ENCODE measurements around the gene OR8H2. TPM values are rescaled to one million over a fixed set of nuclear protein-coding genes. Genes with fewer than 3 reads are reported as not detected.
"Not testable (repeated sequence)": the region's sequence is repeated elsewhere in the genome, so short reads cannot be mapped to it uniquely, and the experiment has no call there.

Gene OR8H2
- total RNA-seq, 2 donors from 2014 or later: not detected

DNA sequence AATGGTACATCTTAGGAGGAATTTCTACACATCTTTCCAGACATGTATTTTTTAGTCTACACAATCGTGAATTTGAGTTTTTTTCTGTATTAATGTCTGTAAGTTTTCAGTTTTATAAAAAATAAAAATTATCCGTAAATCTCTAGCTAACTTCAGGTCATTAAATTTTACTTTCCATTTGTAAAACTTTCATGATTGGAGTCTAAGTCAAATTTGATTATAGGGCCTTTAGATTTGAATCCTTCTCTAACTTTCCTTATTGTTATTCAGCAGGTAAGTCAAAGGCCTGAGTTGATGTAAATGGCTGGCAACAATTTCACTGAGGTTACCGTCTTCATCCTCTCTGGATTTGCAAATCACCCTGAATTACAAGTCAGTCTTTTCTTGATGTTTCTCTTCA, 10.5 kb upstream of the OR8H2 start, which contains the start of gene OR8I2:
Gene OR8I2 (plus strand): TSS at position 301 of the 400 bp plus-strand sequence. CDS start 0 bp downstream, at position 301.
- no peak within 1 kb of the TSS for H3K27ac ChIP-seq
- no peaks in the 10 kb centered on the region for H3K4me1 ChIP-seq (ENCODE audit: control insufficient read depth in 1 of 2, low read depth in 2 of 2)
- no peaks in the 10 kb centered on the region for H3K9me3 ChIP-seq
- no peaks in the 10 kb centered on the region for H3K36me3 ChIP-seq
- no peak within 1 kb of the TSS for H3K4me3 ChIP-seq
- DNase-seq (ENCODE audit: low spot score) (no peak), ATAC-seq (ENCODE audit: insufficient number of reproducible peaks, low FRiP score, low read depth) (no peak)
- TF ChIP-seq, protein P1, sequence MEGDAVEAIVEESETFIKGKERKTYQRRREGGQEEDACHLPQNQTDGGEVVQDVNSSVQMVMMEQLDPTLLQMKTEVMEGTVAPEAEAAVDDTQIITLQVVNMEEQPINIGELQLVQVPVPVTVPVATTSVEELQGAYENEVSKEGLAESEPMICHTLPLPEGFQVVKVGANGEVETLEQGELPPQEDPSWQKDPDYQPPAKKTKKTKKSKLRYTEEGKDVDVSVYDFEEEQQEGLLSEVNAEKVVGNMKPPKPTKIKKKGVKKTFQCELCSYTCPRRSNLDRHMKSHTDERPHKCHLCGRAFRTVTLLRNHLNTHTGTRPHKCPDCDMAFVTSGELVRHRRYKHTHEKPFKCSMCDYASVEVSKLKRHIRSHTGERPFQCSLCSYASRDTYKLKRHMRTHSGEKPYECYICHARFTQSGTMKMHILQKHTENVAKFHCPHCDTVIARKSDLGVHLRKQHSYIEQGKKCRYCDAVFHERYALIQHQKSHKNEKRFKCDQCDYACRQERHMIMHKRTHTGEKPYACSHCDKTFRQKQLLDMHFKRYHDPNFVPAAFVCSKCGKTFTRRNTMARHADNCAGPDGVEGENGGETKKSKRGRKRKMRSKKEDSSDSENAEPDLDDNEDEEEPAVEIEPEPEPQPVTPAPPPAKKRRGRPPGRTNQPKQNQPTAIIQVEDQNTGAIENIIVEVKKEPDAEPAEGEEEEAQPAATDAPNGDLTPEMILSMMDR (IDR thresholded peaks at IDR 0.05): no peak
- no peaks in the 10 kb centered on the region for H3K27me3 ChIP-seq (replicated peaks; ENCODE audit: insufficient read depth)

DNA sequence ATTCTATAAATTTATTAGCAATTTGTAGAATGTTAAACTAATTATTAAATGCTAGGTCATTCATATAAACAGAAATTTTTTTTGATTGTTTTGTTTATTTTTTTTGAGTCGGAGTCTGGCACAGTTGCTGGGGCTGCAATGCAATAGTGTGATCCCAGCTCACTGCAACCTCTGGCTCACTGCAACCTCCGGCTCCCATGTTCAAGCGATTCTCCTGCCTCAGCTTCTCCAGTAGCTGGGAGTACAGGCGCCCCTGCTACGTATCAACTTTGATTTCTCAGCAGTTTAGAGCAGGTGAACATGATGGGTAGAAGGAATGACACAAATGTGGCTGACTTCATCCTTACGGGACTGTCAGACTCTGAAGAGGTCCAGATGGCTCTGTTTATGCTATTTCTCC, 18.6 kb downstream of the OR8H2 start, which contains the start of gene OR8H3:
Gene OR8H3 (plus strand): TSS at position 301 of the 400 bp plus-strand sequence. CDS start 0 bp downstream, at position 301.
- no peaks in the 10 kb centered on the region for H3K27me3 ChIP-seq (replicated peaks; ENCODE audit: insufficient read depth)
- H3K4me3 ChIP-seq: no peak within 1 kb of the TSS
- H3K9me3 ChIP-seq: no peaks in the 10 kb centered on the region
- DNase-seq (ENCODE audit: low spot score) (no peak), ATAC-seq (ENCODE audit: insufficient number of reproducible peaks, low FRiP score, low read depth) (no peak)
- no peaks in the 10 kb centered on the region for H3K4me1 ChIP-seq (ENCODE audit: control insufficient read depth in 1 of 2, low read depth in 2 of 2)
- TF ChIP-seq, protein P1 (IDR thresholded peaks at IDR 0.05): no peak
- no peak within 1 kb of the TSS for H3K27ac ChIP-seq
- no peaks in the 10 kb centered on the region for H3K36me3 ChIP-seq

DNA sequence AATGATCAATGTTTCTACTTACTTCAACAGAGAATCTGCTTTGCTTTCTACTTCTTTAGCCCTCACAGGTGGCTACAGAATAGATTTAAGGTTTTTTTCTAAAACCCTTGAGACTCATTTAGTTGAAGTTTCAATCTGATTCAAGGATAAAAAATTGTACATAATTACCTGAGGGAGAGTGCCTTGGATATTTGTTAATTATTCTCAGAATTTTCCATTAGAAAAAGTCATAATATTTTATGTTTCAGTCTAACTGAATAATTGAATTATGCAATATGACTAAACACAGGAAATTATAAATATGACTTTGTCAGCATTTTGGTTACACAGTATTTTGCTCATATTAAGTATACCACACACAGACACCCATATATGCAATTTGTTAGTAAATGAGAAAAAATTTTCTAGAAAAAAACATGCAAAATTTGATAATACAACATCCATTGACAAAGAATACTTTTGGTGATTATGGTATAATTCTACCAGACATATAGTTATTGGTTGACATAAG, 36.7 kb downstream of the OR8H2 start, which contains the start of gene OR8J3:
Gene OR8J3 (minus strand): TSS at position 51 of the 511 bp plus-strand sequence. CDS start 2,483 bp downstream, outside the sequence.
- Histone ChIP-seq H3K9me3 (no peaks in the 10 kb centered on the region), H3K36me3 (no peaks in the 10 kb centered on the region), H3K27me3 (replicated peaks; ENCODE audit: insufficient read depth) (no peaks in the 10 kb centered on the region), H3K4me1 (ENCODE audit: control insufficient read depth in 1 of 2, low read depth in 2 of 2) (no peaks in the 10 kb centered on the region), H3K4me3 (no peak within 1 kb of the TSS), H3K27ac (no peak within 1 kb of the TSS)
- ATAC-seq (ENCODE audit: insufficient number of reproducible peaks, low FRiP score, low read depth) (no peak), DNase-seq (ENCODE audit: low spot score) (no peak)
- TF ChIP-seq, protein P1 (IDR thresholded peaks at IDR 0.05): no peak

DNA sequence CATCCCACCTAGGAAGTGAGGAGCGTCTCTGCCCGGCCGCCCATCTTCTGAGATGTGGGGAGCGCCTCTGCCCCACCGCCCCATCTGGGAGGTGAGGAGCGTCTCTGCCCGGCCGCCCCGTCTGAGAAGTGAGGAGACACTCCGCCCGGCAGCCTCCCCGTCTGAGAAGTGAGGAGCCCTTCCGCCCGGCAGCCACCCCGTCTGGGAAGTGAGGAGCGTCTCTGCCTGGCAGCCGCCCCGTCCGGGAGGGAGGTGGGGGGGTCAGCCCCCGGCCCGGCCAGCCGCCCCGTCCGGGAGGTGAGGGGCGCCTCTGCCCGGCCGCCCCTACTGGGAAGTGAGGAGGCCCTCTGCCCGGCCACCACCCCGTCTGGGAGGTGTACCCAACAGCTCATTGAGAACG, 40.2 kb downstream of the OR8H2 start:
- DNase-seq (ENCODE audit: low spot score); H3K27ac ChIP-seq; H3K9me3 ChIP-seq; ATAC-seq (ENCODE audit: insufficient number of reproducible peaks, low FRiP score, low read depth); H3K4me1 ChIP-seq (ENCODE audit: control insufficient read depth in 1 of 2, low read depth in 2 of 2); H3K27me3 ChIP-seq (replicated peaks; ENCODE audit: insufficient read depth); H3K36me3 ChIP-seq; H3K4me3 ChIP-seq: not testable (repeated sequence)

DNA sequence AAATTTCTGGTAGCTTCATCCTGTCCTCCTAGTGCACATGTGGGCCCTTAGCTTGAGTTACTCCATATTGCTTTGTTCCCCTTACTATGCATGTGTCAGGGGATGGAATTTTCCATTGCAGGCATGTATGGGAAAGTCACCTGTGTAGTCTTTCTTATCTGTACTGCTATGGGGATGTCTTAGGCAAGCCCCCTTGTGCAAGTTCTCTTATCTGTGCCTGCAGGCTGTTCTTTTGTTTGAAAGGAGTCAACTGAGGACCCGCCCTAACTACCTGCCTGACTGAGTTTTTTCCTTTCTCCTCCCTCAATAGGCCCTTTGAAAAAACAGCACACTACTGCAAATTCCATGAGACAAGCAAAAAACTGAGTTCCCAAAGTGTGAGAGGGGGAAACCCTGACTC, 47.9 kb downstream of the OR8H2 start:
- TF ChIP-seq, protein P1 (IDR thresholded peaks at IDR 0.05): no peak

DNA sequence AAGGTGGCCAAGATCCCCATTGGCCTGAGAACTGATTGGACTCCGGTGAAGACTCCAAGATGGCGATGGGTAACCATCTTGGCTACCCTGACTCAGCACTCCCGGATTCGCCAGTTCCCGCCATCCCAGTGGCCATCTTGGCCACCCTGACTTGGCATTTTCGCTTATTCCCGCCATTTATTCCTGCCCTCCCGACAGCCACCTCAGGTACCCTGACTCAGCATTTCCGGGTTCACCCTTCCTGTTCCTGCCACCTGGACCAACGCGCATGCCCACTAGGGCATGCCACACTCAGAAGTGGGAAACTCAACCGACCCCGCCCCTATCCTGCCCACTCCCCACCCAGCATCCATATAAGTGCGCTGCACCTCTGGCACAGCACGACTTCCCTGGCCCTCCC, 48.8 kb downstream of the OR8H2 start:
- ATAC-seq (ENCODE audit: insufficient number of reproducible peaks, low FRiP score, low read depth): no peak
- TF ChIP-seq, protein P1 (IDR thresholded peaks at IDR 0.05): no peak

More for the DNA sequence above, 47.9 kb downstream of the OR8H2 start:
- ATAC-seq (ENCODE audit: insufficient number of reproducible peaks, low FRiP score, low read depth) (no peak), DNase-seq (ENCODE audit: low spot score) (no peak)
- Histone ChIP-seq H3K4me1 (ENCODE audit: control insufficient read depth in 1 of 2, low read depth in 2 of 2) (no peaks in the 10 kb centered on the region), H3K27ac (no peak overlapping the region), H3K36me3 (no peaks in the 10 kb centered on the region), H3K9me3 (peaks cover 4% of the 10 kb centered on the region), H3K4me3 (no peak overlapping the region), H3K27me3 (replicated peaks; ENCODE audit: insufficient read depth) (no peaks in the 10 kb centered on the region)

More for the DNA sequence above, 48.8 kb downstream of the OR8H2 start:
- Histone ChIP-seq H3K36me3 (no peaks in the 10 kb centered on the region), H3K4me3 (no peak overlapping the region), H3K27me3 (replicated peaks; ENCODE audit: insufficient read depth) (no peaks in the 10 kb centered on the region), H3K27ac (no peak overlapping the region), H3K9me3 (peaks cover 4% of the 10 kb centered on the region), H3K4me1 (ENCODE audit: control insufficient read depth in 1 of 2, low read depth in 2 of 2) (no peaks in the 10 kb centered on the region)
- no peak for DNase-seq (ENCODE audit: low spot score)
